T-helper 1 cell treated with Interleukin-12 subunit alpha and Interleukin-12 subunit beta and Interleukin-4 antibody, amounts not matched to agents 30 μg/mL and 1 μg/mL, for 36 hours (primary cell): Measurements from ENCODE around the gene CLEC4G.
"Not testable (repeated sequence)": the region's sequence is repeated elsewhere in the genome, so short reads cannot be mapped to it uniquely, and the experiment has no call there.

Source experiments
- H3K27ac Mint-ChIP-seq: one replicate; pipeline ENCODE4 v1.8.0; 2021; ENCODE audit warnings: mild to moderate bottlenecking, mixed read lengths
- H3K27me3 Mint-ChIP-seq: one replicate; pipeline ENCODE4 v1.8.0; 2021; ENCODE audit warnings: low read depth, mixed read lengths
- H3K36me3 Mint-ChIP-seq: one replicate; pipeline ENCODE4 v1.8.0; 2021; ENCODE audit warnings: low read depth, mixed read lengths
- H3K4me1 Mint-ChIP-seq: one replicate; pipeline ENCODE4 v1.8.0; 2021; ENCODE audit warnings: low read depth, mixed read lengths
- H3K4me3 Mint-ChIP-seq: one replicate; pipeline ENCODE4 v1.8.0; 2021; ENCODE audit warnings: mild to moderate bottlenecking, moderate library complexity, mixed read lengths
- H3K9me3 Mint-ChIP-seq: one replicate; pipeline ENCODE4 v1.8.0; 2021; ENCODE audit warnings: mixed read lengths

CLEC4G gene

GRCh38 chr19:7759156-7759555 is 27.2 kb upstream of the CLEC4G start:
- Mint-ChIP-seq H3K4me1 (no peaks in the 10 kb centered on the region), H3K27ac (no peak overlapping the region), H3K27me3 (no peaks in the 10 kb centered on the region), H3K9me3 (peaks cover 58% of the 10 kb centered on the region), H3K4me3 (no peak overlapping the region), H3K36me3 (peaks cover 6% of the 10 kb centered on the region)

GRCh38 chr19:7757358-7757757 is 25.4 kb upstream of the CLEC4G start:
- no peak overlapping the region for H3K4me3 Mint-ChIP-seq
- no peak overlapping the region for H3K27ac Mint-ChIP-seq
- no peaks in the 10 kb centered on the region for H3K27me3 Mint-ChIP-seq
- H3K9me3 Mint-ChIP-seq: peaks cover 55% of the 10 kb centered on the region
- peaks cover 6% of the 10 kb centered on the region for H3K36me3 Mint-ChIP-seq
- no peaks in the 10 kb centered on the region for H3K4me1 Mint-ChIP-seq

GRCh38 chr19:7756258-7756657 is 24.3 kb upstream of the CLEC4G start:
- H3K9me3 Mint-ChIP-seq: peaks cover 54% of the 10 kb centered on the region

GRCh38 chr19:7751157-7751783 is 19.4 kb upstream of the CLEC4G start:
- Mint-ChIP-seq H3K36me3 (peaks cover 2% of the 10 kb centered on the region), H3K9me3 (peaks cover 41% of the 10 kb centered on the region), H3K27me3 (no peaks in the 10 kb centered on the region), H3K27ac (no peak overlapping the region), H3K4me1 (peaks cover 2% of the 10 kb centered on the region), H3K4me3 (no peak overlapping the region)

More at GRCh38 chr19:7756258-7756657, 24.3 kb upstream of the CLEC4G start:
- peaks cover 6% of the 10 kb centered on the region for H3K36me3 Mint-ChIP-seq
- H3K27me3 Mint-ChIP-seq: no peaks in the 10 kb centered on the region
- H3K27ac Mint-ChIP-seq: no peak overlapping the region
- peaks cover 2% of the 10 kb centered on the region for H3K4me1 Mint-ChIP-seq
- H3K4me3 Mint-ChIP-seq: no peak overlapping the region

GRCh38 chr19:7748756-7749155 is 16.8 kb upstream of the CLEC4G start:
- Mint-ChIP-seq H3K9me3 (peaks cover 25% of the 10 kb centered on the region), H3K4me3 (no peak overlapping the region), H3K27ac (no peak overlapping the region), H3K36me3 (no peaks in the 10 kb centered on the region), H3K4me1 (peaks cover 2% of the 10 kb centered on the region), H3K27me3 (no peaks in the 10 kb centered on the region)

- Mint-ChIP-seq H3K27me3 (no peaks in the 10 kb centered on the region), H3K9me3 (peaks cover 25% of the 10 kb centered on the region), H3K4me3 (no peak overlapping the region), H3K36me3 (no peaks in the 10 kb centered on the region), H3K27ac (no peak overlapping the region), H3K4me1 (peaks cover 2% of the 10 kb centered on the region)
These were observed 16.3 kb upstream of the CLEC4G start for GRCh38 chr19:7748171-7748570.

- H3K36me3 Mint-ChIP-seq: no peaks in the 10 kb centered on the region
- H3K9me3 Mint-ChIP-seq: peaks cover 23% of the 10 kb centered on the region
- H3K27ac Mint-ChIP-seq: no peak within 1 kb of the TSS
- H3K4me1 Mint-ChIP-seq: peaks cover 2% of the 10 kb centered on the region
- no peaks in the 10 kb centered on the region for H3K27me3 Mint-ChIP-seq
- no peak within 1 kb of the TSS for H3K4me3 Mint-ChIP-seq
These were observed 15.3 kb upstream of the CLEC4G start, which contains the start of gene CD209 for GRCh38 chr19:7746903-7747884. Gene CD209 (minus strand): TSS chr19:7747534. CDS start chr19:7747511, 23 bp downstream.

GRCh38 chr19:7746306-7746705 is 14.4 kb upstream of the CLEC4G start:
- H3K9me3 Mint-ChIP-seq: peaks cover 19% of the 10 kb centered on the region
- H3K4me3 Mint-ChIP-seq, H3K27me3 Mint-ChIP-seq, H3K4me1 Mint-ChIP-seq, H3K27ac Mint-ChIP-seq, H3K36me3 Mint-ChIP-seq: not testable (repeated sequence)

GRCh38 chr19:7744871-7745650 is 13.2 kb upstream of the CLEC4G start:
- Mint-ChIP-seq H3K4me1 (no peaks in the 10 kb centered on the region), H3K4me3 (no peak overlapping the region), H3K9me3 (peaks cover 7% of the 10 kb centered on the region), H3K27me3 (no peaks in the 10 kb centered on the region), H3K27ac (no peak overlapping the region), H3K36me3 (no peaks in the 10 kb centered on the region)

- Mint-ChIP-seq H3K27me3 (no peaks in the 10 kb centered on the region), H3K27ac (no peak overlapping the region), H3K36me3 (no peaks in the 10 kb centered on the region), H3K4me3 (no peak overlapping the region), H3K4me1 (no peaks in the 10 kb centered on the region), H3K9me3 (peaks cover 6% of the 10 kb centered on the region)
These were observed 12.4 kb upstream of the CLEC4G start for GRCh38 chr19:7744199-7744786.

- Mint-ChIP-seq H3K36me3 (no peaks in the 10 kb centered on the region), H3K27me3 (no peaks in the 10 kb centered on the region), H3K4me1 (no peaks in the 10 kb centered on the region), H3K9me3 (peaks cover 6% of the 10 kb centered on the region), H3K4me3 (no peak overlapping the region), H3K27ac (no peak overlapping the region)
These were observed 11.5 kb upstream of the CLEC4G start for GRCh38 chr19:7743425-7743841.

- Mint-ChIP-seq H3K36me3 (no peaks in the 10 kb centered on the region), H3K27ac (no peak overlapping the region), H3K4me3 (no peak overlapping the region), H3K4me1 (no peaks in the 10 kb centered on the region), H3K27me3 (no peaks in the 10 kb centered on the region), H3K9me3 (peaks cover 2% of the 10 kb centered on the region)
These were observed 11.1 kb upstream of the CLEC4G start for GRCh38 chr19:7742991-7743390.

GRCh38 chr19:7742575-7742974 is 10.7 kb upstream of the CLEC4G start:
- no peaks in the 10 kb centered on the region for H3K36me3 Mint-ChIP-seq
- no peaks in the 10 kb centered on the region for H3K4me1 Mint-ChIP-seq
- no peak overlapping the region for H3K27ac Mint-ChIP-seq
- H3K27me3 Mint-ChIP-seq: no peaks in the 10 kb centered on the region
- no peak overlapping the region for H3K4me3 Mint-ChIP-seq
- H3K9me3 Mint-ChIP-seq: no peaks in the 10 kb centered on the region

GRCh38 chr19:7740682-7741054 is 8.8 kb upstream of the CLEC4G start:
- Mint-ChIP-seq H3K36me3 (no peaks in the 10 kb centered on the region), H3K4me1 (no peaks in the 10 kb centered on the region), H3K9me3 (no peaks in the 10 kb centered on the region), H3K27ac (no peak overlapping the region), H3K27me3 (peaks cover under 1% of the 10 kb centered on the region), H3K4me3 (no peak overlapping the region)
